ENCODE results near the gene CLIC6. TPM values are rescaled to one million over a fixed set of nuclear protein-coding genes. Genes with fewer than 3 reads are reported as not detected.

CLIC6 gene
- total and polyA plus RNA-seq, 7 donors: 0.50 to 35.5 (median 7.7) TPM

- TF ChIP-seq CTCF (IDR thresholded peaks at IDR 0.05): peak; percentile 30
- ATAC-seq (peak in 1 of 4 donors; percentile 41), DNase-seq (no peak)
- Histone ChIP-seq H3K4me3 (no peak overlapping the region), H3K4me1 (no peaks in the 10 kb centered on the region), H3K27ac (no peak overlapping the region), H3K27me3 (ENCODE audit: insufficient read depth in 3 of 3, low read length in 2 of 3) (peaks cover 0 to 19% (median 0%) of the 10 kb centered on the region in 3 donors), H3K36me3 (ENCODE audit: insufficient read depth in 1 of 2, low read depth in 1 of 2) (no peaks in the 10 kb centered on the region), H3K9me3 (no peaks in the 10 kb centered on the region)
- 66 to 71% (median 69%) methylated on average over 3 of the region's 3 CpGs for WGBS, 3 donors
- intact Hi-C loops (cut with DNase I): no loop called here
These were observed 33.5 kb upstream of the CLIC6 start for GRCh38 chr21:34635307-34635706.

- no peaks in the 10 kb centered on the region for H3K36me3 ChIP-seq (ENCODE audit: insufficient read depth in 1 of 2, low read depth in 1 of 2)
- H3K4me1 ChIP-seq: no peaks in the 10 kb centered on the region
- no peak for TF ChIP-seq CTCF (IDR thresholded peaks at IDR 0.05)
- intact Hi-C loops (cut with DNase I): no loop called here
- no peaks in the 10 kb centered on the region for H3K9me3 ChIP-seq
- ATAC-seq (no peak), DNase-seq (no peak)
- no peak overlapping the region for H3K4me3 ChIP-seq
- WGBS, 3 donors: 27 to 38% (median 35%) methylated on average over 3 of the region's 3 CpGs
- no peak overlapping the region for H3K27ac ChIP-seq
- H3K27me3 ChIP-seq (ENCODE audit: insufficient read depth in 3 of 3, low read length in 2 of 3): peaks cover 0 to 19% (median 0%) of the 10 kb centered on the region in 3 donors
These were observed 31.8 kb upstream of the CLIC6 start for GRCh38 chr21:34636961-34637360.

- 69 to 90% (median 85%) methylated on average over 1 of the region's 1 CpG for WGBS, 3 donors
These were observed 29.5 kb upstream of the CLIC6 start for GRCh38 chr21:34639250-34639649.

GRCh38 chr21:34639882-34640788 lies 28.7 kb upstream of the CLIC6 start:
- H3K27ac ChIP-seq: no peak overlapping the region
- intact Hi-C loops (cut with DNase I): loop anchor here in 1 of 2 donors (10.0 kb wide), 1 partner anchor 45 kb away; no protein-coding TSS in a partner anchor
- H3K9me3 ChIP-seq: no peaks in the 10 kb centered on the region
- H3K4me1 ChIP-seq: no peaks in the 10 kb centered on the region
- ATAC-seq: no peak
- no peak for TF ChIP-seq CTCF (IDR thresholded peaks at IDR 0.05)
- H3K27me3 ChIP-seq (ENCODE audit: insufficient read depth in 3 of 3, low read length in 2 of 3): peaks cover 0 to 6% (median 0%) of the 10 kb centered on the region in 3 donors
- 51 to 59% (median 55%) methylated on average over 9 of the region's 9 CpGs for WGBS, 3 donors
- DNase-seq: no peak
- H3K4me3 ChIP-seq: no peak overlapping the region
- H3K36me3 ChIP-seq (ENCODE audit: insufficient read depth in 1 of 2, low read depth in 1 of 2): no peaks in the 10 kb centered on the region

More at GRCh38 chr21:34639250-34639649, 29.5 kb upstream of the CLIC6 start:
- no peak overlapping the region for H3K4me3 ChIP-seq
- no peaks in the 10 kb centered on the region for H3K9me3 ChIP-seq
- no peak for ATAC-seq
- no peak overlapping the region for H3K27ac ChIP-seq
- no peak for DNase-seq
- TF ChIP-seq CTCF (IDR thresholded peaks at IDR 0.05): no peak
- peaks cover 0 to 15% (median 0%) of the 10 kb centered on the region in 3 donors for H3K27me3 ChIP-seq (ENCODE audit: insufficient read depth in 3 of 3, low read length in 2 of 3)
- intact Hi-C loops (cut with DNase I): no loop called here
- no peaks in the 10 kb centered on the region for H3K36me3 ChIP-seq (ENCODE audit: insufficient read depth in 1 of 2, low read depth in 1 of 2)
- no peaks in the 10 kb centered on the region for H3K4me1 ChIP-seq

Data from psoas muscle (tissue), 8 donors.